ENCODE results near the gene KCTD4. TPM values are rescaled to one million over a fixed set of nuclear protein-coding genes. Genes with fewer than 3 reads are reported as not detected.

Gene KCTD4
- total and polyA plus RNA-seq, 8 donors, result 0.10 TPM; not detected in 7

GRCh38 chr13:45208132-45208531, 7.3 kb upstream of the KCTD4 start:
- no peaks in the 10 kb centered on the region for H3K27me3 ChIP-seq
- TF ChIP-seq CTCF (IDR thresholded peaks at IDR 0.05) (no peak), POLR2A (IDR thresholded peaks at IDR 0.05) (no peak), EP300 (IDR thresholded peaks at IDR 0.05) (no peak), POLR2AphosphoS5 (IDR thresholded peaks at IDR 0.05) (no peak)
- no peak for DNase-seq
- no peaks in the 10 kb centered on the region for H3K9me3 ChIP-seq
- H3K27ac ChIP-seq, result peak overlapping the region in 1 of 5 donors; percentile 60
- H3K4me1 ChIP-seq, result peaks cover 0 to 26% (median 15%) of the 10 kb centered on the region in 4 donors
- WGBS, 5 donors, result 50 to 87% (median 70%) methylated on average over 2 of the region's 2 CpGs
- intact Hi-C loops (cut with DNase I; ENCODE audit: low total_unique reads), result no loop called here
- peaks cover 0 to 12% (median 11%) of the 10 kb centered on the region in 4 donors for H3K36me3 ChIP-seq
- H3K4me3 ChIP-seq, result no peak overlapping the region

GRCh38 chr13:45207319-45207718, 6.5 kb upstream of the KCTD4 start:
- TF ChIP-seq EP300 (IDR thresholded peaks at IDR 0.05) (no peak), POLR2A (IDR thresholded peaks at IDR 0.05) (no peak), CTCF (IDR thresholded peaks at IDR 0.05) (no peak), POLR2AphosphoS5 (IDR thresholded peaks at IDR 0.05) (no peak)
- Histone ChIP-seq H3K36me3 (peaks cover 0 to 12% (median 11%) of the 10 kb centered on the region in 4 donors), H3K27me3 (no peaks in the 10 kb centered on the region), H3K9me3 (no peaks in the 10 kb centered on the region), H3K27ac (peak overlapping the region in 3 of 5 donors; percentile 6 to 71 (median 60)), H3K4me3 (peak overlapping the region in 1 of 4 donors; percentile 15), H3K4me1 (peaks cover 0 to 26% (median 15%) of the 10 kb centered on the region in 4 donors)
- intact Hi-C loops (cut with DNase I; ENCODE audit: low total_unique reads), result no loop called here
- DNase-seq, result no peak
- 31 to 45% (median 32%) methylated on average over 4 of the region's 4 CpGs for WGBS, 5 donors

GRCh38 chr13:45206340-45206739, 5.5 kb upstream of the KCTD4 start:
- intact Hi-C loops (cut with DNase I; ENCODE audit: low total_unique reads), result no loop called here
- no peak overlapping the region for H3K4me3 ChIP-seq
- H3K36me3 ChIP-seq, result peaks cover 0 to 18% (median 14%) of the 10 kb centered on the region in 4 donors
- no peaks in the 10 kb centered on the region for H3K9me3 ChIP-seq
- peak overlapping the region in 3 of 5 donors; percentile 44 to 71 (median 60) for H3K27ac ChIP-seq
- H3K27me3 ChIP-seq, result no peaks in the 10 kb centered on the region
- no peak for TF ChIP-seq POLR2AphosphoS5 (IDR thresholded peaks at IDR 0.05)
- DNase-seq, result peak in 1 of 2 donors; percentile 28
- H3K4me1 ChIP-seq, result peaks cover 0 to 26% (median 15%) of the 10 kb centered on the region in 4 donors

- intact Hi-C loops (cut with DNase I; ENCODE audit: low total_unique reads), result no loop called here
These were observed 4.3 kb upstream of the KCTD4 start for GRCh38 chr13:45205124-45205523.

More at GRCh38 chr13:45205124-45205523, 4.3 kb upstream of the KCTD4 start:
- H3K9me3 ChIP-seq, result no peaks in the 10 kb centered on the region
- H3K36me3 ChIP-seq, result peaks cover 0 to 16% (median 12%) of the 10 kb centered on the region in 4 donors
- no peak overlapping the region for H3K27ac ChIP-seq
- no peaks in the 10 kb centered on the region for H3K27me3 ChIP-seq
- no peak for TF ChIP-seq POLR2AphosphoS5 (IDR thresholded peaks at IDR 0.05)
- no peak for TF ChIP-seq POLR2A (IDR thresholded peaks at IDR 0.05)
- no peak for TF ChIP-seq EP300 (IDR thresholded peaks at IDR 0.05)
- TF ChIP-seq CTCF (IDR thresholded peaks at IDR 0.05), result no peak
- WGBS, 5 donors, result 69 to 85% (median 74%) methylated on average over 5 of the region's 5 CpGs
- DNase-seq, result no peak
- peaks cover 0 to 26% (median 15%) of the 10 kb centered on the region in 4 donors for H3K4me1 ChIP-seq
- H3K4me3 ChIP-seq, result no peak overlapping the region
